ENCODE results near the gene GPR161.

The GPR161 gene

GRCh38 chr1:168092566-168093355, 44.0 kb downstream of the GPR161 start:
- Histone ChIP-seq H3K36me3 (ENCODE audit: control insufficient read depth in 1 of 2, insufficient read depth in 2 of 2, low read length in 2 of 2) (peaks cover 0 to 2% of the 10 kb centered on the region in 2 experiments), H3K4me3 (ENCODE audit: low read depth, low read length) (no peak overlapping the region), H3K27me3 (ENCODE audit: insufficient read depth, low read length) (no peaks in the 10 kb centered on the region), H2AFZ (ENCODE audit: insufficient read depth, low read length, poor library complexity) (no peak overlapping the region), H2BK120ac (ENCODE audit: insufficient read depth, low read length, poor library complexity) (no peak overlapping the region), H4K91ac (ENCODE audit: low read depth, low read length) (no peak overlapping the region), H3K9me3 (ENCODE audit: insufficient read depth, low read depth, low read length) (peaks cover 1% of the 10 kb centered on the region), H3K4ac (ENCODE audit: low read depth, low read length) (no peak overlapping the region), H4K12ac (ENCODE audit: low read depth, low read length) (no peak overlapping the region), H3K23ac (ENCODE audit: low read length) (no peak overlapping the region), H3K79me2 (ENCODE audit: control insufficient read depth, insufficient read depth, low read length, poor library complexity) (no peaks in the 10 kb centered on the region), H3K9ac (ENCODE audit: low read length) (no peak overlapping the region), H2BK5ac (ENCODE audit: low read depth, low read length, poor library complexity) (no peak overlapping the region), H2AK5ac (ENCODE audit: low read length) (no peak overlapping the region), H3K14ac (ENCODE audit: low read length) (no peak overlapping the region), H3K4me1 (ENCODE audit: control insufficient read depth in 1 of 2, insufficient read depth in 2 of 2, low read length in 2 of 2) (no peaks in the 10 kb centered on the region), H4K8ac (ENCODE audit: low read depth, low read length) (no peak overlapping the region), H3K79me1 (ENCODE audit: low read length) (no peaks in the 10 kb centered on the region), H3K4me2 (ENCODE audit: low read length) (no peak overlapping the region), H3K18ac (ENCODE audit: low read length) (no peak overlapping the region), H2BK12ac (ENCODE audit: low read length) (no peak overlapping the region), H3K27ac (ENCODE audit: low read depth, low read length) (no peak overlapping the region)
- peak in 1 of 2 donors; percentile 7 for DNase-seq
- no CpG with 5 or more reads among the region's 16 CpGs for WGBS (ENCODE audit: extremely low coverage, insufficient coverage, insufficient read length)

- Histone ChIP-seq H3K4me3 (ENCODE audit: low read depth, low read length) (no peak overlapping the region), H3K18ac (ENCODE audit: low read length) (no peak overlapping the region), H2AFZ (ENCODE audit: insufficient read depth, low read length, poor library complexity) (no peak overlapping the region), H4K8ac (ENCODE audit: low read depth, low read length) (no peak overlapping the region), H3K36me3 (ENCODE audit: control insufficient read depth in 1 of 2, insufficient read depth in 2 of 2, low read length in 2 of 2) (peaks cover 0 to 6% of the 10 kb centered on the region in 2 experiments), H3K79me2 (ENCODE audit: control insufficient read depth, insufficient read depth, low read length, poor library complexity) (no peaks in the 10 kb centered on the region), H3K27me3 (ENCODE audit: insufficient read depth, low read length) (no peaks in the 10 kb centered on the region), H3K4me2 (ENCODE audit: low read length) (no peak overlapping the region), H2BK120ac (ENCODE audit: insufficient read depth, low read length, poor library complexity) (no peak overlapping the region), H4K91ac (ENCODE audit: low read depth, low read length) (no peak overlapping the region), H2AK5ac (ENCODE audit: low read length) (no peak overlapping the region), H3K27ac (ENCODE audit: low read depth, low read length) (no peak overlapping the region), H3K79me1 (ENCODE audit: low read length) (no peaks in the 10 kb centered on the region), H3K14ac (ENCODE audit: low read length) (no peak overlapping the region), H4K12ac (ENCODE audit: low read depth, low read length) (no peak overlapping the region), H3K4ac (ENCODE audit: low read depth, low read length) (no peak overlapping the region), H3K23ac (ENCODE audit: low read length) (no peak overlapping the region), H3K9ac (ENCODE audit: low read length) (no peak overlapping the region), H2BK5ac (ENCODE audit: low read depth, low read length, poor library complexity) (no peak overlapping the region), H2BK12ac (ENCODE audit: low read length) (no peak overlapping the region), H3K4me1 (ENCODE audit: control insufficient read depth in 1 of 2, insufficient read depth in 2 of 2, low read length in 2 of 2) (no peaks in the 10 kb centered on the region), H3K9me3 (ENCODE audit: insufficient read depth, low read depth, low read length) (peaks cover 3% of the 10 kb centered on the region)
- WGBS (ENCODE audit: extremely low coverage, insufficient coverage, insufficient read length), result no CpG with 5 or more reads among the region's 8 CpGs
- DNase-seq, result no peak
Measured at GRCh38 chr1:168091720-168092550, 44.8 kb downstream of the GPR161 start.

DNA sequence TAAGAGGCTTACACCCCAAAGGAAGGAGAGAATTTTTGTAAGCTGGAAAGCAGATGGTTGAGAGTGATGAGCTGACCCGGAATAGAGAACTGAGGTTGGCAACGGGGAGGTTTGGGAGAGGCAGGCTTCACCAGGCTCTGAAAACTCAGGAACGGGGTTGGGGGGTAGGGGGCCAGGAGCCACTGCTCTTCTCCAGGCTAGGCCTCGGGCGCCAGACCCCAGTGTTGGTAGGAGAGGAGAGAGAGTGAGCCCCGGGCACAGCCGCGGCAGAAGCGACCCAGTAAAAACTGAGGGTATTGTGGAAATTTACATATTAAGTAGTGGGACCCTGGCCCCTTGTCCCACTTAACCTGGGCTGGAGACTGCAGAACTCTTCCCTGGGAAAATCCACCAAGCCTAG, 45.7 kb downstream of the GPR161 start:
- Histone ChIP-seq H4K12ac (ENCODE audit: low read depth, low read length) (no peak overlapping the region), H3K4me1 (ENCODE audit: control insufficient read depth in 1 of 2, insufficient read depth in 2 of 2, low read length in 2 of 2) (no peaks in the 10 kb centered on the region), H2BK120ac (ENCODE audit: insufficient read depth, low read length, poor library complexity) (no peak overlapping the region), H3K79me1 (ENCODE audit: low read length) (no peaks in the 10 kb centered on the region), H3K4me3 (ENCODE audit: low read depth, low read length) (no peak overlapping the region), H2BK5ac (ENCODE audit: low read depth, low read length, poor library complexity) (no peak overlapping the region), H3K4ac (ENCODE audit: low read depth, low read length) (no peak overlapping the region), H3K4me2 (ENCODE audit: low read length) (no peak overlapping the region), H3K36me3 (ENCODE audit: control insufficient read depth in 1 of 2, insufficient read depth in 2 of 2, low read length in 2 of 2) (peaks cover 0 to 7% of the 10 kb centered on the region in 2 experiments), H3K9ac (ENCODE audit: low read length) (no peak overlapping the region), H3K9me3 (ENCODE audit: insufficient read depth, low read depth, low read length) (peaks cover 3% of the 10 kb centered on the region), H3K27me3 (ENCODE audit: insufficient read depth, low read length) (no peaks in the 10 kb centered on the region), H3K14ac (ENCODE audit: low read length) (no peak overlapping the region), H2AFZ (ENCODE audit: insufficient read depth, low read length, poor library complexity) (no peak overlapping the region), H4K91ac (ENCODE audit: low read depth, low read length) (no peak overlapping the region), H3K23ac (ENCODE audit: low read length) (no peak overlapping the region), H3K27ac (ENCODE audit: low read depth, low read length) (no peak overlapping the region), H4K8ac (ENCODE audit: low read depth, low read length) (no peak overlapping the region), H3K79me2 (ENCODE audit: control insufficient read depth, insufficient read depth, low read length, poor library complexity) (no peaks in the 10 kb centered on the region), H3K18ac (ENCODE audit: low read length) (no peak overlapping the region), H2AK5ac (ENCODE audit: low read length) (no peak overlapping the region), H2BK12ac (ENCODE audit: low read length) (no peak overlapping the region)
- DNase-seq, result no peak
- WGBS (ENCODE audit: extremely low coverage, insufficient coverage, insufficient read length), result no CpG with 5 or more reads among the region's 9 CpGs

GRCh38 chr1:168090395-168090794, 46.3 kb downstream of the GPR161 start:
- no peak overlapping the region for H3K9ac ChIP-seq (ENCODE audit: low read length)
- no peak overlapping the region for H4K91ac ChIP-seq (ENCODE audit: low read depth, low read length)
- no peak overlapping the region for H4K8ac ChIP-seq (ENCODE audit: low read depth, low read length)
- no peaks in the 10 kb centered on the region for H3K79me2 ChIP-seq (ENCODE audit: control insufficient read depth, insufficient read depth, low read length, poor library complexity)
- no peak overlapping the region for H3K23ac ChIP-seq (ENCODE audit: low read length)
- no peak overlapping the region for H2BK120ac ChIP-seq (ENCODE audit: insufficient read depth, low read length, poor library complexity)
- DNase-seq, result no peak
- no peak overlapping the region for H2AK5ac ChIP-seq (ENCODE audit: low read length)
- H3K14ac ChIP-seq (ENCODE audit: low read length), result no peak overlapping the region
- peaks cover 0 to 7% of the 10 kb centered on the region in 2 experiments for H3K36me3 ChIP-seq (ENCODE audit: control insufficient read depth in 1 of 2, insufficient read depth in 2 of 2, low read length in 2 of 2)
- H3K27me3 ChIP-seq (ENCODE audit: insufficient read depth, low read length), result no peaks in the 10 kb centered on the region
- no peak overlapping the region for H3K18ac ChIP-seq (ENCODE audit: low read length)
- H3K9me3 ChIP-seq (ENCODE audit: insufficient read depth, low read depth, low read length), result peaks cover 3% of the 10 kb centered on the region
- H4K12ac ChIP-seq (ENCODE audit: low read depth, low read length), result no peak overlapping the region
- no peak overlapping the region for H2BK5ac ChIP-seq (ENCODE audit: low read depth, low read length, poor library complexity)
- no peak overlapping the region for H3K4ac ChIP-seq (ENCODE audit: low read depth, low read length)
- H3K27ac ChIP-seq (ENCODE audit: low read depth, low read length), result no peak overlapping the region
- no peaks in the 10 kb centered on the region for H3K79me1 ChIP-seq (ENCODE audit: low read length)
- WGBS (ENCODE audit: extremely low coverage, insufficient coverage, insufficient read length), result no CpG with 5 or more reads among the region's 14 CpGs
- no peak overlapping the region for H2AFZ ChIP-seq (ENCODE audit: insufficient read depth, low read length, poor library complexity)
- no peak overlapping the region for H3K4me2 ChIP-seq (ENCODE audit: low read length)
- no peak overlapping the region for H2BK12ac ChIP-seq (ENCODE audit: low read length)
- no peaks in the 10 kb centered on the region for H3K4me1 ChIP-seq (ENCODE audit: control insufficient read depth in 1 of 2, insufficient read depth in 2 of 2, low read length in 2 of 2)
- H3K4me3 ChIP-seq (ENCODE audit: low read depth, low read length), result no peak overlapping the region

Data from trophoblast cell (in vitro differentiated cells and primary cell).